ENCODE data around the gene ACSL4. TPM values are rescaled to one million over a fixed set of nuclear protein-coding genes. Genes with fewer than 3 reads are reported as not detected.
"Not testable (repeated sequence)": the region's sequence is repeated elsewhere in the genome, so short reads cannot be mapped to it uniquely, and the experiment has no call there.

ACSL4 gene
- total RNA-seq, 1 experiment from 2014 or later: 38.3 TPM

DNA sequence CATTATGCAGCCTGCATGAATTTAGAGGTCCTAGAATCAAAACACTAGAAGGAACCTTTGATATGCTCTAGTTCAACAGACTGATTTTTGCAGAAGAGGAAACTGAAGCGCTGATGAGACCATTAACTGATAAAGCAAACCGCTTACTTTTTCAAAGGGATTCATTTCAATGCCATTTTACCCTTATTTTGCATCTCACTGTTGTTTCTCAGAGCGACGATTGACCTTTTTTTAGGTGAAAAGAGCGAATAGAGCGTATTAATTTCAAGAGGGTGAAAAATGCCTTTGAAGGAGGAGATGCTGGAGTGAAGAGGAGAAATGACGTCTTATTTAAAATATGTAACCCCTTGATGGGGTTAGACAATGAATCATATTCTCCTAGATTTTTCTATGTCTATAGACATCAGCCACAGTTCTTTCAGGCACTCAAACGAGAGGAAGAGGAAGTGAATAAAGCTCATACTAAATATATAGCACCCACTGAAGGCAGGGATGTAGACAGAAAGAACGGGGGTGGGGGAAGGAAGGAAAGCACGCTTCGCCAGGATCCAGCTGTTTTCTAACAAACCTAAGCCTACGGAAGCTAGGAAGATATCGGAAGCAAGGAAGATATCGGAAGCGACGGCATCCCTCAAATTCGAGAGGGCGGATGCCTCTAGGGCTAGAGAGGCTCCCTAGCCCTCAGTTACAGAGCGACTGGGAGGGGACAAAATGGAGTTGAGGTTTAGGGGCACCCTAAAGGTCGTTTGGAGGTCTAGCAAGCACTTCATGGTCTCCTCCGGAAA lies 848 bp downstream of the ACSL4 start:
- Histone ChIP-seq H3K4me3 (ENCODE audit: low read depth, low read length) (peak overlapping the region; percentile 76), H3K4me1 (no peaks in the 10 kb centered on the region; the same call in 1 of the 2 replicates), H3K27me3 (replicated peaks; ENCODE audit: control insufficient read depth, insufficient read depth, low read length) (no peaks in the 10 kb centered on the region), H3K36me3 (ENCODE audit: control insufficient read depth, insufficient read depth, low read length) (no peaks in the 10 kb centered on the region), H3K9me3 (no peaks in the 10 kb centered on the region)
- intact Hi-C loops (cut with micrococcal nuclease; ENCODE audit: unreplicated experiment): loop anchor here (5.0 kb wide), 2 partner anchors 100 to 125 kb away; no protein-coding TSS in a partner anchor
- Mint-ChIP-seq H3K9me3 (ENCODE audit: unreplicated experiment) (no peaks in the 10 kb centered on the region), H3K27me3 (ENCODE audit: insufficient read depth, unreplicated experiment) (no peaks in the 10 kb centered on the region), H3K4me3 (ENCODE audit: unreplicated experiment) (peak overlapping the region; percentile 98), H3K27ac (ENCODE audit: unreplicated experiment) (peak overlapping the region; percentile 96), H3K36me3 (ENCODE audit: insufficient read depth, unreplicated experiment) (peaks cover 8% of the 10 kb centered on the region), H3K4me1 (ENCODE audit: low read depth, unreplicated experiment) (peaks cover 6% of the 10 kb centered on the region)
- no peak for TF ChIP-seq CTCF (IDR thresholded peaks at IDR 0.05; ENCODE audit: insufficient read depth in 1 of 2, low read depth in 1 of 2, low read length in 1 of 2, severe bottlenecking in 1 of 2, unreplicated experiment in 1 of 2)
- DNase-seq: no peak
- BruUV-seq (replicated peaks): TSS peak; percentile 47
- CTCF ChIA-PET: no interaction called here
- POLR2A ChIA-PET: no interaction called here

GRCh38 chrX:109728173-109728535 lies 4.9 kb downstream of the ACSL4 start:
- Mint-ChIP-seq H3K27ac (ENCODE audit: unreplicated experiment) (no peak overlapping the region), H3K4me1 (ENCODE audit: low read depth, unreplicated experiment) (peaks cover 6% of the 10 kb centered on the region), H3K9me3 (ENCODE audit: unreplicated experiment) (no peaks in the 10 kb centered on the region), H3K27me3 (ENCODE audit: insufficient read depth, unreplicated experiment) (no peaks in the 10 kb centered on the region), H3K4me3 (ENCODE audit: unreplicated experiment) (no peak overlapping the region), H3K36me3 (ENCODE audit: insufficient read depth, unreplicated experiment) (peaks cover 8% of the 10 kb centered on the region)
- no TSS peak for BruUV-seq (replicated peaks)
- TF ChIP-seq CTCF (IDR thresholded peaks at IDR 0.05; ENCODE audit: insufficient read depth in 1 of 2, low read depth in 1 of 2, low read length in 1 of 2, severe bottlenecking in 1 of 2, unreplicated experiment in 1 of 2): no peak
- H3K4me3 ChIP-seq (ENCODE audit: low read depth, low read length): no peak overlapping the region
- ChIA-PET CTCF (interaction anchor here (1.5 kb wide), 1 partner anchor 15 kb away, joined by 11 read pairs; no protein-coding TSS in a partner anchor), POLR2A (no interaction called here)
- no peaks in the 10 kb centered on the region for H3K27me3 ChIP-seq (replicated peaks; ENCODE audit: control insufficient read depth, insufficient read depth, low read length)
- no peak for DNase-seq
- H3K36me3 ChIP-seq (ENCODE audit: control insufficient read depth, insufficient read depth, low read length): no peaks in the 10 kb centered on the region
- intact Hi-C loops (cut with micrococcal nuclease; ENCODE audit: unreplicated experiment): no loop called here
- no peaks in the 10 kb centered on the region; the same call in 1 of the 2 replicates for H3K4me1 ChIP-seq
- H3K9me3 ChIP-seq: no peaks in the 10 kb centered on the region

DNA sequence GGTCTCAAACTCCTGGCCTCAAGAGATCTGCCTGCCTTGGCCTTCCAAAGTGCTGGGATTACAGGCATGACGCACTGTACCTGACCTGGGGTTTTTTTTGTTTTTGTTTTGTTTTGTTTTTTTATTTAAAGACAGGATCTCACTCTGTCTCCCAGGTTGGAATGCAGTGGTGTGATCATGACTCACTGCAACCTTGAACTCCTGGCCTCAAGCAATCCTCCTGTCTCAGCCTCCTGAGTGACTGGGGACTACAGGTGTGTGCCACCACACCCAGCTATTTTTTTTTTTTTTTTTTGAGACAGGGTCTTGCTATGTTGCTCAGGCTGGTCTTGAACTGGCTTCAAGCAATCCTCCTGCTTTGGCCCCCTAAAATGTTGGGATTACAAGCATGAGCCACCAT lies 8.1 kb downstream of the ACSL4 start:
- H3K4me1 Mint-ChIP-seq (ENCODE audit: low read depth, unreplicated experiment); CTCF ChIA-PET; intact Hi-C loops (cut with micrococcal nuclease; ENCODE audit: unreplicated experiment); DNase-seq; H3K9me3 ChIP-seq; H3K9me3 Mint-ChIP-seq (ENCODE audit: unreplicated experiment); BruUV-seq (replicated peaks); H3K4me3 ChIP-seq (ENCODE audit: low read depth, low read length); H3K27me3 ChIP-seq (replicated peaks; ENCODE audit: control insufficient read depth, insufficient read depth, low read length); H3K36me3 ChIP-seq (ENCODE audit: control insufficient read depth, insufficient read depth, low read length); H3K36me3 Mint-ChIP-seq (ENCODE audit: insufficient read depth, unreplicated experiment); H3K27ac Mint-ChIP-seq (ENCODE audit: unreplicated experiment); H3K4me1 ChIP-seq; H3K27me3 Mint-ChIP-seq (ENCODE audit: insufficient read depth, unreplicated experiment); H3K4me3 Mint-ChIP-seq (ENCODE audit: unreplicated experiment); POLR2A ChIA-PET: not testable (repeated sequence)

All from Caco-2 (cell line).